OCI-LY7 (cell line): ENCODE data around the gene RNF32. TPM values are rescaled to one million over a fixed set of nuclear protein-coding genes. Genes with fewer than 3 reads are reported as not detected.

Experiments
- BruUV-seq: library from RNA; stranded (reverse); fragments of 400-500 nt; replicated peaks from 2 replicates; lab custom pipeline; 2021; lab: Mats Ljungman, UMichigan
- CTCF ChIA-PET: fragments of 300-600 bp; sonication (Branson Sonifier 250); formaldehyde crosslinking; loops from one replicate; lab custom pipeline; 2022; ENCODE audit warnings: antibody characterized with exemption; ENCODE audit not compliant: unreplicated experiment; lab: Charles Lee
- POLR2A ChIA-PET: fragments of 300-600 bp; sonication (Branson Sonifier 250); formaldehyde crosslinking; loops from one replicate; lab custom pipeline; 2022; ENCODE audit warnings: antibody characterized with exemption; lab: Charles Lee
- DNase-seq: peaks from one replicate; pipeline ENCODE4 v3.0.0-alpha.2; 2015; ENCODE audit warnings: low spot score
- H2AFZ ChIP-seq: fragments of 200-600 bp; sonication (generic), shearing (Covaris generic); 2 replicates; pipeline ENCODE4 v1.6.1; 2014; ENCODE audit warnings: mild to moderate bottlenecking, antibody characterized with exemption, low read length, moderate library complexity
- H3K27ac ChIP-seq: fragments of 200-600 bp; sonication (generic); 2 replicates; pipeline ENCODE4 v1.5.1; 2014; ENCODE audit warnings: mixed run types, low read depth, mild to moderate bottlenecking, moderate library complexity, low read length, inconsistent platforms; ENCODE audit not compliant: poor library complexity, severe bottlenecking
- H3K36me3 ChIP-seq: fragments of 200-600 bp; sonication (generic); 2 replicates; pipeline ENCODE4 v1.6.1; 2014; ENCODE audit warnings: mild to moderate bottlenecking, antibody characterized with exemption, low read length, moderate library complexity, mixed read lengths; ENCODE audit not compliant: insufficient read depth
- H3K4me1 ChIP-seq: fragments of 200-600 bp; sonication (generic); 2 replicates; pipeline ENCODE4 v1.5.1; 2014; ENCODE audit warnings: mild to moderate bottlenecking, low read length; ENCODE audit not compliant: insufficient read depth, poor library complexity, severe bottlenecking
- H3K4me2 ChIP-seq: fragments of 200-600 bp; sonication (generic); 2 replicates; pipeline ENCODE4 v1.6.1; 2014; ENCODE audit warnings: mild to moderate bottlenecking, low read length
- H3K4me3 ChIP-seq: fragments of 200-600 bp; sonication (generic); 2 replicates; pipeline ENCODE4 v1.5.1; 2014; ENCODE audit warnings: mild to moderate bottlenecking, low read depth, low read length; ENCODE audit not compliant: poor library complexity, severe bottlenecking
- H3K79me2 ChIP-seq: fragments of 200-600 bp; sonication (generic); 2 replicates; pipeline ENCODE4 v1.6.1; 2016; ENCODE audit warnings: low read depth, mild to moderate bottlenecking, low read length, moderate library complexity, mixed read lengths; ENCODE audit not compliant: insufficient read depth
- H3K9me2 ChIP-seq: fragments of 200-600 bp; sonication (generic); 2 replicates; pipeline ENCODE4 v1.6.1; 2016; ENCODE audit warnings: mild to moderate bottlenecking, low read length, mixed read lengths; ENCODE audit not compliant: insufficient read depth
- H3K9me3 ChIP-seq: fragments of 200-600 bp; sonication (generic); 2 replicates; pipeline ENCODE4 v1.6.1; 2014; ENCODE audit warnings: mild to moderate bottlenecking, mixed run types, low read length, mixed read lengths
- H4K20me1 ChIP-seq: fragments of 200-600 bp; sonication (generic); 2 replicates; pipeline ENCODE4 v1.6.1; 2014; ENCODE audit warnings: mild to moderate bottlenecking, antibody characterized with exemption, low read length, moderate library complexity, mixed read lengths; ENCODE audit not compliant: insufficient read depth
- EZH2phosphoT487 ChIP-seq: fragments of 200-600 bp; sonication (generic); IDR thresholded peaks from 2 replicates; pipeline ENCODE4 v1.6.1; 2018; ENCODE audit warnings: low read depth, borderline replicate concordance, mild to moderate bottlenecking, mixed run types, antibody characterized with exemption, low read length, moderate library complexity, mixed read lengths
- intact Hi-C: fragments of 100-400 bp; cut with micrococcal nuclease; formaldehyde crosslinking; loops from one replicate; pipeline ENCODE4 v1.10.0; 2022; ENCODE audit not compliant: unreplicated experiment
- total RNA-seq, 2 experiments: library from RNA; depleted of rRNA in 1 of 2; stranded (reverse); fragments of >200 nt in 1 of 2; shearing (Covaris generic) in 1 of 2; gene quantifications; 2 replicates each; pipeline ENCODE4 v1.2.3, GENCODE V29; 2014 to 2022
- TF ChIP-seq, protein P1 (sequence below): fragments of 200-600 bp; sonication (generic); conservative IDR thresholded peaks from 2 replicates; pipeline ENCODE4 v1.5.1; 2014; ENCODE audit warnings: mild to moderate bottlenecking, antibody characterized with exemption, low read length, moderate library complexity, mixed read lengths

RNF32 gene
- total RNA-seq, 2 experiments from 2014 or later, result 3.2 to 3.9 TPM

DNA sequence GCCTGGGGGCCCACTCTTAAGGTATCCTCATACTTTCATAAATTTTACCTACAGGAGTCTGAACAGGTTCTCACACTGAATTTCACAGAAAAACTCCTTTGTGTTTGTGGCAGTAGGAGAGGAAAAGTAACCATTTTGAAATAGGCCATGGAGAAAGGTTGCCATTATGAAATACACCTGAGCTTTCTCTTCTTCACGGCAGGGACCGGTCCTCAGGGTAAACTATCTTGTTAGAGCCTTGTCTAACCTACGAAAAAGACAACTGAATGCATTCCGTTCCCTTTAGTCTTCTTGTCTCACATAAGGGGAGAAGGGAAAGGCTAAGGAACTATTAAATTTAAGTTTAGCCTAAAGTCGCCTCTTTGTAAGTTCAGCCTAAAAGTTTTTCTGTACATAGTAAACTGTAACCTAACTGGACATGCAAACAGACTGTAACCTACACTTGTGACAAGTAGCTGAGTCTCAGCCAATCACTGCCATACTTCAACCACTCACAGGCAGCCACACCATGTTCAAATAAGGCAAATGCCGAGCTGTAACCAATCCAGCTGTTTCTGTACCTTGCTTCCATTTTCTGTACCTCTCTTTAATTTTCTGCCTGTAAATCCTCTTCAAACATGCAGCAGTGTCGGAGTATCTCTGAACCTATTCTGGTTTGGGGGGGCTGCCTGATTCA, 14.2 kb upstream of the RNF32 start:
- ChIA-PET CTCF (no interaction called here), POLR2A (no interaction called here)
- no peak overlapping the region for H3K4me2 ChIP-seq
- H3K9me2 ChIP-seq, result no peaks in the 10 kb centered on the region
- no peak overlapping the region for H2AFZ ChIP-seq
- H3K79me2 ChIP-seq, result no peaks in the 10 kb centered on the region
- no peaks in the 10 kb centered on the region for H3K4me1 ChIP-seq
- no peaks in the 10 kb centered on the region for H3K36me3 ChIP-seq
- DNase-seq, result no peak
- no peaks in the 10 kb centered on the region for H4K20me1 ChIP-seq
- no peak overlapping the region for H3K4me3 ChIP-seq
- no peaks in the 10 kb centered on the region for H3K9me3 ChIP-seq
- intact Hi-C loops, result no loop called here
- BruUV-seq, result no TSS peak
- no peak for TF ChIP-seq EZH2phosphoT487
- TF ChIP-seq, protein P1, sequence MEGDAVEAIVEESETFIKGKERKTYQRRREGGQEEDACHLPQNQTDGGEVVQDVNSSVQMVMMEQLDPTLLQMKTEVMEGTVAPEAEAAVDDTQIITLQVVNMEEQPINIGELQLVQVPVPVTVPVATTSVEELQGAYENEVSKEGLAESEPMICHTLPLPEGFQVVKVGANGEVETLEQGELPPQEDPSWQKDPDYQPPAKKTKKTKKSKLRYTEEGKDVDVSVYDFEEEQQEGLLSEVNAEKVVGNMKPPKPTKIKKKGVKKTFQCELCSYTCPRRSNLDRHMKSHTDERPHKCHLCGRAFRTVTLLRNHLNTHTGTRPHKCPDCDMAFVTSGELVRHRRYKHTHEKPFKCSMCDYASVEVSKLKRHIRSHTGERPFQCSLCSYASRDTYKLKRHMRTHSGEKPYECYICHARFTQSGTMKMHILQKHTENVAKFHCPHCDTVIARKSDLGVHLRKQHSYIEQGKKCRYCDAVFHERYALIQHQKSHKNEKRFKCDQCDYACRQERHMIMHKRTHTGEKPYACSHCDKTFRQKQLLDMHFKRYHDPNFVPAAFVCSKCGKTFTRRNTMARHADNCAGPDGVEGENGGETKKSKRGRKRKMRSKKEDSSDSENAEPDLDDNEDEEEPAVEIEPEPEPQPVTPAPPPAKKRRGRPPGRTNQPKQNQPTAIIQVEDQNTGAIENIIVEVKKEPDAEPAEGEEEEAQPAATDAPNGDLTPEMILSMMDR, result no peak
- no peak overlapping the region for H3K27ac ChIP-seq

DNA sequence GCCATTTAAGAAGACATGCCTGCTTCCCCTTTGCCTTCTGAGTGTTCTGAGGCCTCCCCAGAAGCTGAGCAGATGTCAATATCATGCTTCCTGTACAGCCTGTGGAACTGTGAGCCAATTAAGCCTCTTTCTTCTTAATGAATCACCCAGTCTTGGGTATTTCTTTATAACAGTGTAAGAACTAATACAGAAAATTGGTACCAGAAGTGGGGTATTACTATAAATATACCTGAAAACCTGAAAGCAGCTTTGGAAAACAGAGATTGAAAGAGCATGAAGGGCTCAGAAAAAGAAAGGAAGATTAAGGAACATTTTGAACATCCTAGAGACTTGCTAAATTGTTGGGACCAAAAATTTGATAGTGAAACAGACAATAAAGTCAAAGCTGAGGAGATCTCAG, 12.0 kb upstream of the RNF32 start:
- no peaks in the 10 kb centered on the region for H3K79me2 ChIP-seq
- intact Hi-C loops, result no loop called here
- no peaks in the 10 kb centered on the region for H3K9me3 ChIP-seq
- H3K27ac ChIP-seq, result no peak overlapping the region
- ChIA-PET CTCF (no interaction called here), POLR2A (interaction anchor here (0.6 kb wide), 1 partner anchor 692 kb away, joined by 9 read pairs; no protein-coding TSS in a partner anchor)
- DNase-seq, result no peak
- no peak for TF ChIP-seq EZH2phosphoT487
- TF ChIP-seq, protein P1, result no peak
- H3K4me2 ChIP-seq, result no peak overlapping the region
- H4K20me1 ChIP-seq, result no peaks in the 10 kb centered on the region
- no TSS peak for BruUV-seq
- no peaks in the 10 kb centered on the region for H3K36me3 ChIP-seq
- no peaks in the 10 kb centered on the region for H3K9me2 ChIP-seq
- no peak overlapping the region for H3K4me3 ChIP-seq
- no peak overlapping the region for H2AFZ ChIP-seq
- H3K4me1 ChIP-seq, result no peaks in the 10 kb centered on the region

DNA sequence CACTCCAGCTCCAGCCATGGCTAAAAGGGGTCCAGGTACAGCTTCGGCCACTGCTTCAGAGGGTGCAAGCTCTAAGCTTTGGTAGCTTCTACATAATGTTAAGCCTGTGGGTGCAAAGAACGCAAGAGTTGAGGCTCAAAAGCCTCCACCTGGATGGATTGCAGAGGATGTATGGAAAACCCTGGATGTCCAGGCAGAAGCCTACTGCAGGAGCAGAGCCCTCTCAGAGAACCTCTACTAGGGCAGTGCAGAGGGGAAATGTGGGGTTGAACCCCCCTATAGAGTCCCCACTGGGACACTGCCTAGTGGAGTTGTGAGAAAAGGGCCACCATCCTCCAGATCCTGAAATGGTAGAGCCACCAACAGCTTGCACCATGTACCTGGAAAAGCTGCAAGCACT, 10.7 kb upstream of the RNF32 start:
- TF ChIP-seq EZH2phosphoT487, result no peak
- TF ChIP-seq, protein P1, result no peak
- Histone ChIP-seq H3K79me2 (no peaks in the 10 kb centered on the region), H4K20me1 (no peaks in the 10 kb centered on the region), H3K4me2 (no peak overlapping the region), H3K4me1 (no peaks in the 10 kb centered on the region), H3K4me3 (no peak overlapping the region), H3K9me3 (no peaks in the 10 kb centered on the region), H2AFZ (no peak overlapping the region), H3K9me2 (no peaks in the 10 kb centered on the region), H3K27ac (no peak overlapping the region), H3K36me3 (no peaks in the 10 kb centered on the region)
- CTCF ChIA-PET, result no interaction called here
- intact Hi-C loops, result no loop called here
- no peak for DNase-seq
- no TSS peak for BruUV-seq
- POLR2A ChIA-PET, result no interaction called here
